Measurements from ENCODE around the gene MAPK8IP2. TPM values are rescaled to one million over a fixed set of nuclear protein-coding genes. Genes with fewer than 3 reads are reported as not detected.
"Not testable (repeated sequence)": the region's sequence is repeated elsewhere in the genome, so short reads cannot be mapped to it uniquely, and the experiment has no call there.

Gene MAPK8IP2
- total RNA-seq, 1 donor from 2014 or later = 0.48 TPM

- intact Hi-C loops (cut with DNase I) = no loop called here
- DNase-seq (ENCODE audit: low spot score) = no peak
These were observed 14.8 kb upstream of the MAPK8IP2 start for GRCh38 chr22:50585781-50586180.

- intact Hi-C loops (cut with DNase I) = no loop called here
- no peak for DNase-seq (ENCODE audit: low spot score)
These were observed 14.2 kb upstream of the MAPK8IP2 start for GRCh38 chr22:50586416-50586815.

GRCh38 chr22:50587407-50587806, 13.2 kb upstream of the MAPK8IP2 start:
- intact Hi-C loops (cut with DNase I) = no loop called here
- no peak for DNase-seq (ENCODE audit: low spot score)

GRCh38 chr22:50595189-50595588, 5.4 kb upstream of the MAPK8IP2 start:
- intact Hi-C loops (cut with DNase I) = no loop called here
- DNase-seq (ENCODE audit: low spot score) = peak; percentile 24

GRCh38 chr22:50597097-50597496, 3.5 kb upstream of the MAPK8IP2 start:
- DNase-seq (ENCODE audit: low spot score) = no peak
- intact Hi-C loops (cut with DNase I) = no loop called here

- DNase-seq (ENCODE audit: low spot score) = peak; percentile 82
- intact Hi-C loops (cut with DNase I) = no loop called here
These were observed 657 bp upstream of the MAPK8IP2 start for GRCh38 chr22:50599816-50600455.

GRCh38 chr22:50600967-50601668, 525 bp downstream of the MAPK8IP2 start:
- peak; percentile 70 for DNase-seq (ENCODE audit: low spot score)

GRCh38 chr22:50601669-50602337, 1.2 kb downstream of the MAPK8IP2 start:
- DNase-seq (ENCODE audit: low spot score) = peak; percentile 54
- intact Hi-C loops (cut with DNase I) = no loop called here

More at GRCh38 chr22:50600967-50601668, 525 bp downstream of the MAPK8IP2 start:
- intact Hi-C loops (cut with DNase I) = no loop called here

- intact Hi-C loops (cut with DNase I) = no loop called here
- DNase-seq (ENCODE audit: low spot score) = peak; percentile 27
These were observed 1.7 kb downstream of the MAPK8IP2 start for GRCh38 chr22:50602338-50602700.

GRCh38 chr22:50603511-50604255, 3.1 kb downstream of the MAPK8IP2 start:
- intact Hi-C loops (cut with DNase I) = no loop called here
- peak; percentile 51 for DNase-seq (ENCODE audit: low spot score)

- peak; percentile 35 for DNase-seq (ENCODE audit: low spot score)
- intact Hi-C loops (cut with DNase I) = no loop called here
These were observed 3.8 kb downstream of the MAPK8IP2 start for GRCh38 chr22:50604256-50605001.

GRCh38 chr22:50605002-50605612, 4.5 kb downstream of the MAPK8IP2 start:
- peak; percentile 68 for DNase-seq (ENCODE audit: low spot score)
- intact Hi-C loops (cut with DNase I) = no loop called here

GRCh38 chr22:50605613-50606074, 5.1 kb downstream of the MAPK8IP2 start:
- peak; percentile 53 for DNase-seq (ENCODE audit: low spot score)
- intact Hi-C loops (cut with DNase I) = no loop called here

GRCh38 chr22:50606165-50606945, 5.8 kb downstream of the MAPK8IP2 start:
- DNase-seq (ENCODE audit: low spot score) = peak; percentile 47
- intact Hi-C loops (cut with DNase I) = no loop called here

- peak; percentile 43 for DNase-seq (ENCODE audit: low spot score)
- intact Hi-C loops (cut with DNase I) = no loop called here
These were observed 6.5 kb downstream of the MAPK8IP2 start for GRCh38 chr22:50606946-50607658.

GRCh38 chr22:50607659-50608020, 7.0 kb downstream of the MAPK8IP2 start:
- peak; percentile 60 for DNase-seq (ENCODE audit: low spot score)
- intact Hi-C loops (cut with DNase I) = no loop called here

GRCh38 chr22:50608058-50608840, 7.7 kb downstream of the MAPK8IP2 start:
- DNase-seq (ENCODE audit: low spot score) = peak; percentile 73

More at GRCh38 chr22:50608058-50608840, 7.7 kb downstream of the MAPK8IP2 start:
- intact Hi-C loops (cut with DNase I) = not testable (repeated sequence)

Data from cardiac septum (tissue), 1 donor.